GM12864 (cell line): ENCODE measurements around the gene ADCY9.

Experiments used
- DNase-seq: peaks from one replicate; pipeline ENCODE4 v3.0.0-alpha.2; 2011; ENCODE audit warnings: low read depth
- H3K4me3 ChIP-seq: 2 replicates; pipeline ENCODE4 v1.5.1; 2011; ENCODE audit warnings: mild to moderate bottlenecking, low read depth, low read length, control low read depth
- CTCF ChIP-seq: IDR thresholded peaks from 2 replicates; pipeline ENCODE4 v1.5.1; 2011; ENCODE audit warnings: low read depth, mild to moderate bottlenecking, moderate library complexity, low read length, control low read depth, inconsistent platforms; ENCODE audit errors: missing control alignments

The ADCY9 gene

DNA sequence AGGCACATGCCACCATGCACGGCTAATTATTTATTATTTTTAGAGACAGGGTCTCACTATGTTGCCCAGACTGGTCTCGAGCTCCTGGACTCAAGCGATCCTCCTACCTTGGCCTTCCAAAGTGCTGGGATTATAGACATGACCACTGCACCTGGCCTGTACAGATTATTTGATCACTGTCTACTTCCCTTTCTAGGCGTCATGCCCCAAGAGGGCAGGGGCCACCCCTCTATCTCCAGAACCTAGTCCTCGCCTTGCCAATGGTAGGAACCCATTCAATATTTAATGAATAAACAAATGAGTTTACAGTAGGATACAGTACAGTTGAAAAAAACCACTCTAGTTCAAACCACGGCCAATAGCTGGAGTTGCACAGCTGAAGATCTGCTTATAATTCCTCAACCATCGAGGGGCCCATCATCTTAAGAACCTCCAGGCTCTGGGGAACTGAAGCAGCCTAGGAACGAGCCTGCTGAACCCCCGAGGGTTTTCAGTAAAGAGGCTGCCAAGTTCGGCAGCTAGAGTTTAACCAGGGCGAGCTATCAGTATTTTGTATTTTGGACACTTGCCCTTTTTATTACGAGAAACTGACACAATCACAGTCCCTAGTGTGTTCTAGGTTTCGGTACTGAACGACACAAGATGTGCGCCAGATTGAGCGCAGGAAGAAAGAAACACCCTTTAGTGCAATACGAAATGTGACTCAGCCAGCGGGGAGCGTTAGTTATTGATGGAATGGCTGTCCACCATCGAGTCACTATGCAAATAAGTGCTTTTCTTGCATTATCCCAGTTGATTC lies 14.6 kb downstream of the ADCY9 start:
- no peak overlapping the region for H3K4me3 ChIP-seq
- DNase-seq, result no peak
- no peak for TF ChIP-seq CTCF

DNA sequence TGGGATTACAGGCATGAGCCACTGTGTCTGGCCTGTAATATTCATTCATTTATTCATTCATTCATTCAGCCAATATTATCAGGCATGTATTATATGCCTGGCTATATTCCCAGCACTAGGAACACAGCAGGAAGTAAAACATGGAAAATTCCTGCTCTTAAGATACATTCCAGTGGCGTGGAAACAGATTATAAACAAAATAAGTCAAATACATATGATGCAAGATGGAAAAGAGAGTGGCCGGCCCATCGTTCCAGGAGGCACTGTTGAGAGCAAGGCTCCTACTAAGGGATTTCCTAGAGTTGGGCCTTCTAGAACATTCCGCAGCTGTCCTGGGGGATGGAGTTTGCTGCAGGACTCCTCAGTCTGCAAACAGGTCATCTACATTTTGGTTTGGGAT lies 17.7 kb downstream of the ADCY9 start:
- no peak for DNase-seq
- no peak overlapping the region for H3K4me3 ChIP-seq
- TF ChIP-seq CTCF, result no peak

GRCh38 chr16:4097826-4098240 lies 18.4 kb downstream of the ADCY9 start:
- no peak overlapping the region for H3K4me3 ChIP-seq
- DNase-seq, result no peak
- no peak for TF ChIP-seq CTCF

DNA sequence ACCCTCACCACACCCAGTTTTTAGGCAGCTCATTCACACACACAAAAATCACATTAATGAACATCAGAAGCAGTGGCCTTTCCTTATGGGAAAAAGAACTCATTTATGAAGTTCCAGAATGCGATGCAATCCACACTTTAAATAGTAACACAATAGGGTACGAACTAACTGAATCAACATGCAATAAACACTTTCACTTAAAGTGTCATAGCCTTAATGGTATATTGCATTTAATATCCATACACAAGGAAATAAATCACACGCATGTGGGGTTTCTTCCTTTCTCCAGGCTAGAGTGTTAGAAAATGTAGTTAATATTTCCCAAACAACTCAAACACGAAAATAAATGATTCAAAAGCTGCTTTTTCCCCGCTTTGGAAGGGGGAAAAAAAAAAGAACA lies 19.7 kb downstream of the ADCY9 start:
- H3K4me3 ChIP-seq, result no peak overlapping the region
- no peak for TF ChIP-seq CTCF
- no peak for DNase-seq

DNA sequence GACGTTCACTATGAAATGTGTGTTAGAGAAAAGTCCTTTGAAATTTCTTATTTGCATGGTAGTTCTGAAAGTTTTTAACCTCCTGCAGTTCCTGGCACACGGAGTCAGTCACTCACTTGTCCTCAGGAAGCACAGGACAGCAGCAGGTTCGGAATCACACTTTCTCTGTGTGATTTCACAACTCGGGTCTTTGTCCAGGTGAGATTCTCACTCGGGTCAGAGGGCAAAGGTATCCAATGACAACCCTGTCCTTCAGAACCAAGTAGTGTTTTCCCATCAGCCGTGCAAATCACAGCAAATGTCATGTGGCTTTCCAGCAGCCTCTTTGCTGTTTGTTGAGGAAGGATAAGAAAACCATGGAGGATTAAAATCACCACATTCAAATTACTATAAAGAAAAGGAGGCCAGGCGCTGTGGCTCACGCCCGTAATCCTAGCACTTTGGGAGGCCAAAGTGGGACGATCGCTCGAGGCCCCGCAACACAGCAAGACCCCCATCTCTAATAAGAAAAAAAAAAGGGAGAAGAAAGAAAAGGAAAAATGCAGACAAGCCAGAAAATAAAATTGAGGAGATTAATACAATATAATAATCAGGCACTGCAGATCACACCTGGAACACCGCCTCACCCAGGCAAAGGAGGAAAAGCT lies 22.0 kb downstream of the ADCY9 start:
- TF ChIP-seq CTCF, result no peak
- no peak overlapping the region for H3K4me3 ChIP-seq
- DNase-seq, result no peak

GRCh38 chr16:4093495-4094126 lies 22.6 kb downstream of the ADCY9 start:
- TF ChIP-seq CTCF, result no peak
- no peak for DNase-seq
- H3K4me3 ChIP-seq, result no peak overlapping the region
